Measurements from ENCODE around the gene KIF22. TPM values are rescaled to one million over a fixed set of nuclear protein-coding genes. Genes with fewer than 3 reads are reported as not detected.
"Not testable (repeated sequence)": the region's sequence is repeated elsewhere in the genome, so short reads cannot be mapped to it uniquely, and the experiment has no call there.

The KIF22 gene
- polyA plus RNA-seq, 6 donors from 2014 or later = 24.0 to 29.6 (median 26.3) TPM

GRCh38 chr16:29793153-29793552 is 2.6 kb downstream of the KIF22 start:
- H3K36me3 Mint-ChIP-seq; DNase-seq; ATAC-seq (ENCODE audit: low read depth in 2 of 2); H3K27ac Mint-ChIP-seq; H3K27me3 Mint-ChIP-seq; H3K9me3 Mint-ChIP-seq; H3K4me3 Mint-ChIP-seq: not testable (repeated sequence)
- peaks cover 31 to 36% (median 31%) of the 10 kb centered on the region in 3 donors for H3K4me1 Mint-ChIP-seq

DNA sequence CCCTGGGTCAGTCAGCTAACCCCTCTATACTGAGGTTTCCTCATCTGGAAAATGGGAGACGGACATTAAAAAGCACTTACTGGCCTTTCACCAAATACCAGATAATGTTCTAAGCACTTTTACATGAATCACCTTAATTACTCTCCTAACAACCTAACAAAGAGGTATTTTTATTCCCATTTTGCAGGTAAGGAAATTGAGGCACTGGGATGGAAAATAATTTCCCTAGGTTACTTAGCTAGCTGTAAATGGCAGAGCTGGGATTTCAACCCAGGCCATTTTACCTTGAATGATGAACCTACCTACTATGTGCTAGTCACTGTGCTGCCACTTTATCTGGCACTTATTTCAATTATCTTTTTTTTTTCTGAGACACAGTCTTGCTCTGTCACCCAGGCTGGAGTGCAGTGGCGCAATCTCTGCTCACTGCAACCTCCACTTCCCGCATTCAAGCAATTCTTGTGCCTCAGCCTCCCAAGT is 3.7 kb downstream of the KIF22 start:
- ATAC-seq (ENCODE audit: low read depth in 2 of 2) (no peak), DNase-seq (no peak)
- Mint-ChIP-seq H3K4me3 (peak overlapping the region in 2 of 8 donors; percentile 42 to 47), H3K36me3 (peaks cover 8 to 15% of the 10 kb centered on the region in 2 donors), H3K9me3 (no peaks in the 10 kb centered on the region), H3K4me1 (peaks cover 28 to 36% (median 29%) of the 10 kb centered on the region in 3 donors), H3K27me3 (no peaks in the 10 kb centered on the region), H3K27ac (no peak overlapping the region)

GRCh38 chr16:29802416-29802935 is 11.9 kb downstream of the KIF22 start:
- peak overlapping the region in 6 of 8 donors; percentile 20 to 94 (median 56) for H3K4me3 Mint-ChIP-seq
- DNase-seq (no peak), ATAC-seq (ENCODE audit: low read depth in 2 of 2) (no peak)
- no peaks in the 10 kb centered on the region for H3K27me3 Mint-ChIP-seq
- no peaks in the 10 kb centered on the region for H3K9me3 Mint-ChIP-seq
- peaks cover 0 to 15% of the 10 kb centered on the region in 2 donors for H3K36me3 Mint-ChIP-seq
- peak overlapping the region in 2 of 6 donors; percentile 39 to 47 for H3K27ac Mint-ChIP-seq
- H3K4me1 Mint-ChIP-seq = peaks cover 19 to 22% (median 21%) of the 10 kb centered on the region in 3 donors

GRCh38 chr16:29804020-29804419 is 13.5 kb downstream of the KIF22 start:
- H3K4me1 Mint-ChIP-seq = peaks cover 34 to 37% (median 35%) of the 10 kb centered on the region in 3 donors
- no peak for ATAC-seq (ENCODE audit: low read depth in 2 of 2)
- peaks cover 0 to 7% of the 10 kb centered on the region in 2 donors for H3K36me3 Mint-ChIP-seq
- peak overlapping the region; percentile 94 to 100 (median 100) for H3K4me3 Mint-ChIP-seq
- H3K27me3 Mint-ChIP-seq = no peaks in the 10 kb centered on the region
- H3K27ac Mint-ChIP-seq = peak overlapping the region; percentile 36 to 98 (median 94)
- H3K9me3 Mint-ChIP-seq = no peaks in the 10 kb centered on the region
- DNase-seq = no peak

GRCh38 chr16:29804455-29805231 is 14.1 kb downstream of the KIF22 start:
- H3K4me3 Mint-ChIP-seq = peak overlapping the region; percentile 94 to 100 (median 100)
- no peaks in the 10 kb centered on the region for H3K9me3 Mint-ChIP-seq
- DNase-seq (no peak), ATAC-seq (ENCODE audit: low read depth in 2 of 2) (no peak)
- H3K27me3 Mint-ChIP-seq = no peaks in the 10 kb centered on the region
- H3K27ac Mint-ChIP-seq = peak overlapping the region; percentile 98 to 100 (median 100)
- H3K36me3 Mint-ChIP-seq = peaks cover 0 to 7% of the 10 kb centered on the region in 2 donors
- H3K4me1 Mint-ChIP-seq = peaks cover 35 to 37% (median 36%) of the 10 kb centered on the region in 3 donors

- Mint-ChIP-seq H3K4me1 (peaks cover 38 to 45% (median 39%) of the 10 kb centered on the region in 3 donors), H3K27ac (peak overlapping the region; percentile 98 to 100 (median 100)), H3K9me3 (no peaks in the 10 kb centered on the region), H3K36me3 (peaks cover 0 to 7% of the 10 kb centered on the region in 2 donors), H3K27me3 (no peaks in the 10 kb centered on the region), H3K4me3 (peak overlapping the region; percentile 94 to 100 (median 100))
- DNase-seq = peak; percentile 98
- ATAC-seq (ENCODE audit: low read depth in 2 of 2) = peak; percentile 70 to 75
These were observed 14.9 kb downstream of the KIF22 start for GRCh38 chr16:29805232-29806098.

DNA sequence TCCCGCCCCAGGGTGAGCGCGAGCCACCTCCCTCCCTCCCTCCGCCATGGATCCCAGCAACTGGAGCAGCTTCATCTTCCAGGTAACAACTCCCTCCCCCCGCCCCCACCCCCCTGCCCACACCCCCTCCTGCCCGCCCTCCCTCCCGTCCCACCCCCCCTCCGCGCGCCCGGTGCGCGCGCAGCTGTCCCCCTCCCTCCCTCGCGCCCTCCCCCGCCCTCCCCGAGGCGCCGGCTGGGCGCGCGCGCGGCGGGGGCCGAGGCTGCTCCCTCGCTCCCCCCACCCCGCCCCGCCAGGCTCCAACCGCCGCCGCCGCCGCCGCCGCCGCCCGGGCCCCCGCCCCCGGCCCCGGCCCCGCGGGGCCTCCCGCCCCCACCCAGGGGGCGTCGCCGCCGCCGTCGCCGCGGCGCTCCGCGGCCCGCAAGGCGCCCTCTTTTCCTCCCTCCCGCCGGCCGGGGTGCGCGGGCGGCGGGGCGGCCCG is 15.6 kb downstream of the KIF22 start, which contains the start of gene MAZ:
Gene MAZ, plus strand, starts transcription at position 431 of the 481 bp plus-strand sequence. CDS start 173 bp downstream, outside the sequence.
- Mint-ChIP-seq H3K9me3 (no peaks in the 10 kb centered on the region), H3K36me3 (peaks cover 0 to 7% of the 10 kb centered on the region in 2 donors), H3K27me3 (no peaks in the 10 kb centered on the region), H3K4me3 (peak within 1 kb of the TSS; percentile 95 to 100 (median 100)), H3K27ac (peak within 1 kb of the TSS; percentile 98 to 100 (median 100)), H3K4me1 (peaks cover 44 to 52% (median 45%) of the 10 kb centered on the region in 3 donors)
- DNase-seq (peak; percentile 60), ATAC-seq (ENCODE audit: low read depth in 2 of 2) (peak in 1 of 2 donors; percentile 3)

DNA sequence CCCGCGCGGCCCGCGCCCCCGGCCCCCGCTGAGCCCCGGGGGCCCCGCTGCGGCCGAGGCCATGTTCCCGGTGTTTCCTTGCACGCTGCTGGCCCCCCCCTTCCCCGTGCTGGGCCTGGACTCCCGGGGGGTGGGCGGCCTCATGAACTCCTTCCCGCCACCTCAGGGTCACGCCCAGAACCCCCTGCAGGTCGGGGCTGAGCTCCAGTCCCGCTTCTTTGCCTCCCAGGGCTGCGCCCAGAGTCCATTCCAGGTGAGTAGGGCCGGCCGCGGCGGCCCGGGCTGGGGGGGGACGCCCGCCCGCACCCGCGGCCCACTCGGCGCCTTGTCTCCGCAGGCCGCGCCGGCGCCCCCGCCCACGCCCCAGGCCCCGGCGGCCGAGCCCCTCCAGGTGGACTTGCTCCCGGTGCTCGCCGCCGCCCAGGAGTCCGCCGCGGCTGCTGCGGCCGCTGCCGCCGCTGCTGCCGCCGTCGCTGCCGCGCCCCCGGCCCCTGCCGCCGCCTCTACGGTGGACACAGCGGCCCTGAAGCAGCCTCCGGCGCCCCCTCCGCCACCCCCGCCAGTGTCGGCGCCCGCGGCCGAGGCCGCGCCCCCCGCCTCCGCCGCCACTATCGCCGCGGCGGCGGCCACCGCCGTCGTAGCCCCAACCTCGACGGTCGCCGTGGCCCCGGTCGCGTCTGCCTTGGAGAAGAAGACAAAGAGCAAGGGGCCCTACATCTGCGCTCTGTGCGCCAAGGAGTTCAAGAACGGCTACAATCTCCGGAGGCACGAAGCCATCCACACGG is 16.3 kb downstream of the KIF22 start:
- Mint-ChIP-seq H3K9me3 (no peaks in the 10 kb centered on the region), H3K4me3 (peak overlapping the region; percentile 78 to 95 (median 89)), H3K4me1 (peaks cover 48 to 59% (median 51%) of the 10 kb centered on the region in 3 donors), H3K27me3 (peaks cover 0 to 6% (median 5%) of the 10 kb centered on the region in 3 donors), H3K27ac (peak overlapping the region in 5 of 6 donors; percentile 90 to 98 (median 95)), H3K36me3 (peaks cover 0 to 7% of the 10 kb centered on the region in 2 donors)
- no peak for ATAC-seq (ENCODE audit: low read depth in 2 of 2)
- peak; percentile 35 for DNase-seq

DNA sequence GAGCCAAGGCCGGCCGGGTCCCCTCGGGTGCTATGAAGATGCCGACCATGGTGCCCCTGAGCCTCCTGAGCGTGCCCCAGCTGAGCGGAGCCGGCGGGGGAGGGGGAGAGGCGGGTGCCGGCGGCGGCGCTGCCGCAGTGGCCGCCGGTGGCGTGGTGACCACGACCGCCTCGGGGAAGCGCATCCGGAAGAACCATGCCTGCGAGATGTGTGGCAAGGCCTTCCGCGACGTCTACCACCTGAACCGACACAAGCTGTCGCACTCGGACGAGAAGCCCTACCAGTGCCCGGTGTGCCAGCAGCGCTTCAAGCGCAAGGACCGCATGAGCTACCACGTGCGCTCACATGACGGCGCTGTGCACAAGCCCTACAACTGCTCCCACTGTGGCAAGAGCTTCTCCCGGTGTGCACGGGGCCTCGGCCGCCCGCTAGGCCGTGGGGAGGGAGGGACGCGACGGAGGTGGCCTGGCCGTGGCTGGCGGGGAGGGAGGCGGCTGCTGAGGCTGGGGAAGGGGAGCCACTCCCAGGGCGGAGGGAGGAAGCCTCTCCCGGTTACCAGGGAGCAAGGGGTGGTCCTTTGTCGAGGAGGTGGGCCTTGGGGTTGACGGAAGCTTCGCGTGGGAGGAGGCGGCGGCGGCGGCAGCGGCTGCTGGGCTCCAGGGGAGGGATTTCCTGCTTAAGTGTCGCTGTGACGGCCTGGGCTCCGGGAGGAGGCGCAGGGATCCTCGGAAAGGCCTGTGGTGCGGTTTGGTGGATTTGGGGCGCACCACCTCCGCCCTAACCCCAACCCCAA is 17.1 kb downstream of the KIF22 start:
- no peaks in the 10 kb centered on the region for H3K9me3 Mint-ChIP-seq
- H3K4me1 Mint-ChIP-seq = peaks cover 49 to 62% (median 51%) of the 10 kb centered on the region in 3 donors
- peak overlapping the region; percentile 85 to 98 (median 96) for H3K27ac Mint-ChIP-seq
- peaks cover 0 to 7% of the 10 kb centered on the region in 2 donors for H3K36me3 Mint-ChIP-seq
- peaks cover 0 to 11% (median 6%) of the 10 kb centered on the region in 3 donors for H3K27me3 Mint-ChIP-seq
- peak; percentile 39 to 46 for ATAC-seq (ENCODE audit: low read depth in 2 of 2)
- peak overlapping the region; percentile 78 to 95 (median 89) for H3K4me3 Mint-ChIP-seq
- DNase-seq = peak; percentile 85

DNA sequence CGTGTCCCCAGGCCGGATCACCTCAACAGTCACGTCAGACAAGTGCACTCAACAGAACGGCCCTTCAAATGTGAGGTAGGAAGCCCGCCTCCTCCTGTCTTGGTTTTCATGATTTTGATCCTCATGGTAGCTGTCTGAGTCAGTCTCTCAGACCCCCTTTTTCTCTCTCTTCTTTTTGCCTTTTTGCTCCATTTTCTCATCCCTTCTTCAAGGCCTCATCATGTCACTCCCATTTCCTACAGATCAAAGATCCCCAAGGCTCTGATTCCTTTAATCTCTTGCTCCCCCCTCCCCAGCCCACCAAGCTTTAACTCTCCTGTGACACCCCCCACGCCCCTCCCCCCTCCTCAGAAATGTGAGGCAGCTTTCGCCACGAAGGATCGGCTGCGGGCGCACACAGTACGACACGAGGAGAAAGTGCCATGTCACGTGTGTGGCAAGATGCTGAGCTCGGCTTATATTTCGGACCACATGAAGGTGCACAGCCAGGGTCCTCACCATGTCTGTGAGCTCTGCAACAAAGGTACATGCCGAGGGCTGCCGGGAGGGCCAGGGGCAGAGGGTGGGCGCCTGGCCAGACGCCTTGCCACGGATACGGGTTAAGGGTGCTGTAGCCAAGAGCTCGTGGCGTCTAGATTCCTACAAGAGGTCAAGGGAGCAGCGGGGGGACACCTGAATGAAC is 17.8 kb downstream of the KIF22 start:
- ATAC-seq (ENCODE audit: low read depth in 2 of 2) (no peak), DNase-seq (no peak)
- Mint-ChIP-seq H3K4me3 (peak overlapping the region; percentile 78 to 95 (median 89)), H3K27ac (peak overlapping the region; percentile 85 to 98 (median 96)), H3K9me3 (no peaks in the 10 kb centered on the region), H3K27me3 (peaks cover 0 to 11% (median 6%) of the 10 kb centered on the region in 3 donors), H3K36me3 (peaks cover 0 to 7% of the 10 kb centered on the region in 2 donors), H3K4me1 (peaks cover 52 to 61% (median 52%) of the 10 kb centered on the region in 3 donors)
